Measurements from ENCODE around the gene SPATA32. TPM values are rescaled to one million over a fixed set of nuclear protein-coding genes. Genes with fewer than 3 reads are reported as not detected.

SPATA32 gene
- total and polyA plus RNA-seq, 2 donors from 2014 or later, result not detected

- Histone ChIP-seq H3K9me3 (ENCODE audit: control insufficient read depth in 2 of 3, insufficient read depth in 1 of 3, low read length in 3 of 3) (no peaks in the 10 kb centered on the region), H3K27me3 (ENCODE audit: control insufficient read depth, insufficient read depth, low read length) (no peaks in the 10 kb centered on the region), H3K4me3 (ENCODE audit: low read length in 3 of 3) (no peak overlapping the region), H3K9ac (ENCODE audit: low read length in 3 of 3) (no peak overlapping the region), H3K4me1 (ENCODE audit: control insufficient read depth in 2 of 3, insufficient read depth in 2 of 3, low read depth in 1 of 3, low read length in 3 of 3) (peaks cover 0 to 5% (median 0%) of the 10 kb centered on the region in 3 donors), H3K36me3 (ENCODE audit: control insufficient read depth in 2 of 3, insufficient read depth in 3 of 3, low read length in 3 of 3) (no peaks in the 10 kb centered on the region), H3K27ac (ENCODE audit: low read depth in 2 of 2, low read length in 2 of 2) (no peak overlapping the region)
- no peak for DNase-seq
- no peak for TF ChIP-seq CTCF (IDR thresholded peaks at IDR 0.05; ENCODE audit: borderline replicate concordance, extremely low read depth, insufficient read depth)
- intact Hi-C loops (cut with DNase I), result no loop called here
- FAIRE-seq, result no peak
Observed at GRCh38 chr17:45238155-45238774, 23.6 kb downstream of the SPATA32 start.

GRCh38 chr17:45237686-45238085 is 24.2 kb downstream of the SPATA32 start:
- Histone ChIP-seq H3K9me3 (ENCODE audit: control insufficient read depth in 2 of 3, insufficient read depth in 1 of 3, low read length in 3 of 3) (no peaks in the 10 kb centered on the region), H3K9ac (ENCODE audit: low read length in 3 of 3) (no peak overlapping the region), H3K27me3 (ENCODE audit: control insufficient read depth, insufficient read depth, low read length) (no peaks in the 10 kb centered on the region), H3K27ac (ENCODE audit: low read depth in 2 of 2, low read length in 2 of 2) (no peak overlapping the region), H3K4me3 (ENCODE audit: low read length in 3 of 3) (no peak overlapping the region), H3K4me1 (ENCODE audit: control insufficient read depth in 2 of 3, insufficient read depth in 2 of 3, low read depth in 1 of 3, low read length in 3 of 3) (peaks cover 0 to 5% (median 0%) of the 10 kb centered on the region in 3 donors), H3K36me3 (ENCODE audit: control insufficient read depth in 2 of 3, insufficient read depth in 3 of 3, low read length in 3 of 3) (no peaks in the 10 kb centered on the region)
- no peak for TF ChIP-seq CTCF (IDR thresholded peaks at IDR 0.05; ENCODE audit: borderline replicate concordance, extremely low read depth, insufficient read depth)
- intact Hi-C loops (cut with DNase I), result no loop called here
- DNase-seq (no peak), FAIRE-seq (no peak)

GRCh38 chr17:45236282-45236606 is 25.6 kb downstream of the SPATA32 start:
- no peak for TF ChIP-seq CTCF (IDR thresholded peaks at IDR 0.05; ENCODE audit: borderline replicate concordance, extremely low read depth, insufficient read depth)
- FAIRE-seq, result no peak
- no peaks in the 10 kb centered on the region for H3K9me3 ChIP-seq (ENCODE audit: control insufficient read depth in 2 of 3, insufficient read depth in 1 of 3, low read length in 3 of 3)
- no peak overlapping the region for H3K27ac ChIP-seq (ENCODE audit: low read depth in 2 of 2, low read length in 2 of 2)
- H3K36me3 ChIP-seq (ENCODE audit: control insufficient read depth in 2 of 3, insufficient read depth in 3 of 3, low read length in 3 of 3), result no peaks in the 10 kb centered on the region
- no peaks in the 10 kb centered on the region for H3K27me3 ChIP-seq (ENCODE audit: control insufficient read depth, insufficient read depth, low read length)
- peaks cover 0 to 2% (median 0%) of the 10 kb centered on the region in 3 donors for H3K4me1 ChIP-seq (ENCODE audit: control insufficient read depth in 2 of 3, insufficient read depth in 2 of 3, low read depth in 1 of 3, low read length in 3 of 3)
- no peak overlapping the region for H3K4me3 ChIP-seq (ENCODE audit: low read length in 3 of 3)
- H3K9ac ChIP-seq (ENCODE audit: low read length in 3 of 3), result no peak overlapping the region
- intact Hi-C loops (cut with DNase I), result no loop called here
- no peak for DNase-seq
